Measurements from ENCODE around the gene FER.

GRCh38 chr5:109126481-109126880 is 378.8 kb downstream of the FER start:
- TF ChIP-seq CTCF (IDR thresholded peaks at IDR 0.05; ENCODE audit: low read length), result no peak
- TF ChIP-seq EZH2 (IDR thresholded peaks at IDR 0.05; ENCODE audit: borderline replicate concordance, low read length), result no peak
